Upper lobe of right lung (tissue), 1 donor: ENCODE measurements around the gene PIAS4. TPM values are rescaled to one million over a fixed set of nuclear protein-coding genes. Genes with fewer than 3 reads are reported as not detected.

Experiments
- ATAC-seq: fragments of 200-7000 bp; cut with Tn5 transposase; one replicate; pipeline ENCODE4 v1.9.1; 2020; ENCODE audit warnings: mild to moderate bottlenecking, moderate library complexity
- DNase-seq: peaks from one replicate; pipeline ENCODE4 v3.0.0-alpha.2; 2020
- H3K27ac ChIP-seq: fragments of 200-600 bp; one replicate; pipeline ENCODE4 v1.8.0; 2022
- H3K27me3 ChIP-seq: fragments of 200-600 bp; one replicate; pipeline ENCODE4 v1.8.0; 2022; ENCODE audit warnings: mild to moderate bottlenecking
- H3K36me3 ChIP-seq: fragments of 200-600 bp; one replicate; pipeline ENCODE4 v1.8.0; 2022
- H3K4me1 ChIP-seq: fragments of 200-600 bp; one replicate; pipeline ENCODE4 v1.8.0; 2022
- H3K4me3 ChIP-seq: fragments of 200-600 bp; one replicate; pipeline ENCODE4 v1.8.0; 2022; ENCODE audit warnings: mild to moderate bottlenecking
- H3K9me3 ChIP-seq: fragments of 200-600 bp; one replicate; pipeline ENCODE4 v1.8.0; 2022
- intact Hi-C: fragments of 100-400 bp; cut with DNase I; formaldehyde crosslinking; loops from one replicate; pipeline ENCODE4 v1.11.0; 2022
- total RNA-seq: library from RNA; stranded (reverse); fragmentation: NEBNext Ultra II Directional; extraction: Animal tissue kit (Norgen Biotek cat#: 25700); gene quantifications from one replicate; pipeline ENCODE4 v1.2.1, GENCODE V29; 2021
- TF ChIP-seq, protein P1 (sequence below): fragments of 200-600 bp; IDR thresholded peaks from one replicate; pipeline ENCODE4 v1.8.0; 2022; ENCODE audit warnings: antibody characterized with exemption
- donor health status: DM: no; HTN: yes; CAD: no; lungs with severe emphysema.

The PIAS4 gene
- total RNA-seq, 1 donor from 2014 or later = 25.4 TPM

- H3K4me3 ChIP-seq = peak overlapping the region; percentile 48
- H3K27me3 ChIP-seq = no peaks in the 10 kb centered on the region
- intact Hi-C loops = no loop called here
- H3K4me1 ChIP-seq = peaks cover 68% of the 10 kb centered on the region
- DNase-seq (peak; percentile 94), ATAC-seq (peak; percentile 34)
- H3K27ac ChIP-seq = peak overlapping the region; percentile 95
- no peaks in the 10 kb centered on the region for H3K9me3 ChIP-seq
- TF ChIP-seq, protein P1, sequence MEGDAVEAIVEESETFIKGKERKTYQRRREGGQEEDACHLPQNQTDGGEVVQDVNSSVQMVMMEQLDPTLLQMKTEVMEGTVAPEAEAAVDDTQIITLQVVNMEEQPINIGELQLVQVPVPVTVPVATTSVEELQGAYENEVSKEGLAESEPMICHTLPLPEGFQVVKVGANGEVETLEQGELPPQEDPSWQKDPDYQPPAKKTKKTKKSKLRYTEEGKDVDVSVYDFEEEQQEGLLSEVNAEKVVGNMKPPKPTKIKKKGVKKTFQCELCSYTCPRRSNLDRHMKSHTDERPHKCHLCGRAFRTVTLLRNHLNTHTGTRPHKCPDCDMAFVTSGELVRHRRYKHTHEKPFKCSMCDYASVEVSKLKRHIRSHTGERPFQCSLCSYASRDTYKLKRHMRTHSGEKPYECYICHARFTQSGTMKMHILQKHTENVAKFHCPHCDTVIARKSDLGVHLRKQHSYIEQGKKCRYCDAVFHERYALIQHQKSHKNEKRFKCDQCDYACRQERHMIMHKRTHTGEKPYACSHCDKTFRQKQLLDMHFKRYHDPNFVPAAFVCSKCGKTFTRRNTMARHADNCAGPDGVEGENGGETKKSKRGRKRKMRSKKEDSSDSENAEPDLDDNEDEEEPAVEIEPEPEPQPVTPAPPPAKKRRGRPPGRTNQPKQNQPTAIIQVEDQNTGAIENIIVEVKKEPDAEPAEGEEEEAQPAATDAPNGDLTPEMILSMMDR = no peak
- H3K36me3 ChIP-seq = no peaks in the 10 kb centered on the region
Observed at GRCh38 chr19:4061178-4061682, 53.7 kb downstream of the PIAS4 start.

- peak; percentile 82 for DNase-seq
- H3K4me1 ChIP-seq = peaks cover 68% of the 10 kb centered on the region
- no peak for ATAC-seq
Observed at GRCh38 chr19:4061683-4062418, 54.3 kb downstream of the PIAS4 start.

GRCh38 chr19:4062419-4063368, 55.2 kb downstream of the PIAS4 start:
- TF ChIP-seq, protein P1 = no peak
- Histone ChIP-seq H3K9me3 (no peaks in the 10 kb centered on the region), H3K27me3 (no peaks in the 10 kb centered on the region), H3K4me1 (peaks cover 63% of the 10 kb centered on the region), H3K36me3 (no peaks in the 10 kb centered on the region), H3K4me3 (peak overlapping the region; percentile 92), H3K27ac (peak overlapping the region; percentile 95)
- DNase-seq = no peak
- ATAC-seq = no peak
- intact Hi-C loops = no loop called here

More at GRCh38 chr19:4061683-4062418, 54.3 kb downstream of the PIAS4 start:
- TF ChIP-seq, protein P1 = no peak
- peak overlapping the region; percentile 48 for H3K4me3 ChIP-seq
- H3K9me3 ChIP-seq = no peaks in the 10 kb centered on the region
- intact Hi-C loops = no loop called here
- H3K27me3 ChIP-seq = no peaks in the 10 kb centered on the region
- peak overlapping the region; percentile 95 for H3K27ac ChIP-seq
- H3K36me3 ChIP-seq = no peaks in the 10 kb centered on the region

DNA sequence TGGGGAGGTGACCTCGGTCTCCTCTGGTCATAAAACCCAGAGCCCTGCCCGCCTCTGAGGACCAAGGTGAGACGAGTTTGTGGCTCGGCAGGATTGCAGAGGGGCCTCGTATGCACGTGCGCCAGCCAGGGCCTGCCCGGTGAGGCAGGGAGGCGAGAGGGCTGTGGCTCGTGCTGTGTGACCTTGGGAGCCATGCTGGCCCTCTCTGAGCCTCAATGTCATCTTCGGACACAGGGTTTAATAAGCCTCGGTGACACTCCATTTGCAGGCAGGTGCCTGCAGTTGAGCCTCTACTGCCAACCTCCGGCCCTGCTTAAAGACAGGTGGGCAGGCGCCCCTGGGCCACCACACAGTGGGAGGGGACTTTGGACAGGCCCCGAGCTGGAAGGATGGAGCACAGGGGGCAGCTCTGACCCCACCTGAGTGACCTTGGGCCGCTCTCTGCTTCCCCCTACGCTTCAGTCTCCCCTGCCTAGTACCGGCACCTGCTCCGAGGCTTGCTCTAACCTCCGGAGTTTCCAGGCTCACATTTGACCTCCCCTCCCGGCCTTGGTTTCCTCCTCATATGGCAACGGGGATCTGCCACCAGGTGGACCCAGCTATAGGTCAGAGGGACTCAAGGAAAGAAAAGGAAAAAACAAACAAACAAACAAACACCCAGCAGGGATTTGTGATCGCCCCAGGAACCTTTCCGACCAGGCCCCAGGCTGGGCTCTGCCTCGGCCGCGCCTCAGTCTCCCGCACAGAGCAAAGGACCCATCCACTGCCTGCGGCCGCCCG, 56.0 kb downstream of the PIAS4 start:
- DNase-seq = no peak
- Histone ChIP-seq H3K27me3 (no peaks in the 10 kb centered on the region), H3K27ac (peak overlapping the region; percentile 94), H3K36me3 (no peaks in the 10 kb centered on the region), H3K4me1 (peaks cover 61% of the 10 kb centered on the region), H3K4me3 (peak overlapping the region; percentile 92), H3K9me3 (no peaks in the 10 kb centered on the region)
- intact Hi-C loops = no loop called here
- TF ChIP-seq, protein P1 = no peak
- ATAC-seq = no peak

GRCh38 chr19:4064149-4064495, 56.6 kb downstream of the PIAS4 start:
- ATAC-seq = no peak
- TF ChIP-seq, protein P1 = no peak

More at GRCh38 chr19:4064149-4064495, 56.6 kb downstream of the PIAS4 start:
- H3K4me1 ChIP-seq = peaks cover 60% of the 10 kb centered on the region
- no peak for DNase-seq
- peak overlapping the region; percentile 94 for H3K27ac ChIP-seq
- H3K36me3 ChIP-seq = no peaks in the 10 kb centered on the region
- H3K9me3 ChIP-seq = no peaks in the 10 kb centered on the region
- H3K27me3 ChIP-seq = no peaks in the 10 kb centered on the region
- intact Hi-C loops = no loop called here
- peak overlapping the region; percentile 92 for H3K4me3 ChIP-seq
